GM12865 (cell line): ENCODE data around the gene HMX3.

Source experiments
- DNase-seq: peaks from one replicate; pipeline ENCODE4 v3.0.0; 2010; ENCODE audit warnings: low read depth
- H3K4me3 ChIP-seq: 2 replicates; pipeline ENCODE4 v1.5.1; 2011; ENCODE audit warnings: mild to moderate bottlenecking, low read depth, low read length, control low read depth
- TF ChIP-seq, protein P1 (sequence below): IDR thresholded peaks from 2 replicates; pipeline ENCODE4 v1.5.1; 2011; ENCODE audit warnings: low read length, control low read depth, low read depth, inconsistent platforms; ENCODE audit not compliant: insufficient read depth; ENCODE audit errors: missing control alignments

HMX3 gene

DNA sequence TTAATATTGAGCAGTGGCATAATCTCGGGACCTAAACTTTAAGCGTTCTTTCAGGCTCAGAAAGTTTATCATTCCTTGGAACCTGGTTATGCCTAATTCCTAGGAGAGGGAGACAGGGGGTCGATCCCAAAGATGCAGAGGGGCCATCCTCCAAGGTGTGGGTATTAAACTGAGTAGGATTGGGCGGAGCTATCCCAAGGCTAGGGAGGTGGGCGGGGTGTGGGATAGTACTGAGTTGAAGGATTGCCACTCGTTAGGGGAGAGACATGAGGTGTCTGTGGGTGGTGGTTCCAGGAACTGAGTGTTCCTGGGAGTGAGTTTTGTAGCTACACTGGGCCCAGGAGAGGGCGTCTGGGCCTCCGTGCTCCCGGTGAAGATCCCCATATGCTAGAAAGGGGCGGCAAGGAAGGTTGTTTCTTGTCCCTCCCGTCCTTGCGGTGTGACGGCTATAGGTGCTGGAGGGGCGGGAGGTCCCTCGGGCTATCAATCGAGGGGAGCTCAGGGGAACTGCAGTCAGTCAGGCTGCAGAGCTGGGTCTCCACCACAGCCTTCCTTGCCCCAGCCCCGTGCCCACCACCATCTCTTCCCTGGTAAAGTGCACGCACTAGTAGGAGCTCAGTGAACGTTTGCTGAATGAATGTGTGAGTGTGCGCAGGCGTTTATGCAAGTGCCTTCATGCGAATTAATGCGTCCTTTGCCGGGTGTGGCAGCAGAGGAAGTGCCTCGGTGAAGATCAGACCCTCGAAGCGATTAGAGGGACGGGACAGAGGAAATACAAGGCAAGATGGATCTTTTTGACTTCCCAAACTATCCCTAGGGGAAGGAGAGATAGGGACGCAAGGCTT is 9.1 kb downstream of the HMX3 start:
- no peak for DNase-seq
- TF ChIP-seq, protein P1, sequence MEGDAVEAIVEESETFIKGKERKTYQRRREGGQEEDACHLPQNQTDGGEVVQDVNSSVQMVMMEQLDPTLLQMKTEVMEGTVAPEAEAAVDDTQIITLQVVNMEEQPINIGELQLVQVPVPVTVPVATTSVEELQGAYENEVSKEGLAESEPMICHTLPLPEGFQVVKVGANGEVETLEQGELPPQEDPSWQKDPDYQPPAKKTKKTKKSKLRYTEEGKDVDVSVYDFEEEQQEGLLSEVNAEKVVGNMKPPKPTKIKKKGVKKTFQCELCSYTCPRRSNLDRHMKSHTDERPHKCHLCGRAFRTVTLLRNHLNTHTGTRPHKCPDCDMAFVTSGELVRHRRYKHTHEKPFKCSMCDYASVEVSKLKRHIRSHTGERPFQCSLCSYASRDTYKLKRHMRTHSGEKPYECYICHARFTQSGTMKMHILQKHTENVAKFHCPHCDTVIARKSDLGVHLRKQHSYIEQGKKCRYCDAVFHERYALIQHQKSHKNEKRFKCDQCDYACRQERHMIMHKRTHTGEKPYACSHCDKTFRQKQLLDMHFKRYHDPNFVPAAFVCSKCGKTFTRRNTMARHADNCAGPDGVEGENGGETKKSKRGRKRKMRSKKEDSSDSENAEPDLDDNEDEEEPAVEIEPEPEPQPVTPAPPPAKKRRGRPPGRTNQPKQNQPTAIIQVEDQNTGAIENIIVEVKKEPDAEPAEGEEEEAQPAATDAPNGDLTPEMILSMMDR: no peak
- H3K4me3 ChIP-seq: no peak overlapping the region

GRCh38 chr10:123145542-123146012 is 9.8 kb downstream of the HMX3 start:
- TF ChIP-seq, protein P1: no peak
- no peak overlapping the region for H3K4me3 ChIP-seq
- DNase-seq: no peak

DNA sequence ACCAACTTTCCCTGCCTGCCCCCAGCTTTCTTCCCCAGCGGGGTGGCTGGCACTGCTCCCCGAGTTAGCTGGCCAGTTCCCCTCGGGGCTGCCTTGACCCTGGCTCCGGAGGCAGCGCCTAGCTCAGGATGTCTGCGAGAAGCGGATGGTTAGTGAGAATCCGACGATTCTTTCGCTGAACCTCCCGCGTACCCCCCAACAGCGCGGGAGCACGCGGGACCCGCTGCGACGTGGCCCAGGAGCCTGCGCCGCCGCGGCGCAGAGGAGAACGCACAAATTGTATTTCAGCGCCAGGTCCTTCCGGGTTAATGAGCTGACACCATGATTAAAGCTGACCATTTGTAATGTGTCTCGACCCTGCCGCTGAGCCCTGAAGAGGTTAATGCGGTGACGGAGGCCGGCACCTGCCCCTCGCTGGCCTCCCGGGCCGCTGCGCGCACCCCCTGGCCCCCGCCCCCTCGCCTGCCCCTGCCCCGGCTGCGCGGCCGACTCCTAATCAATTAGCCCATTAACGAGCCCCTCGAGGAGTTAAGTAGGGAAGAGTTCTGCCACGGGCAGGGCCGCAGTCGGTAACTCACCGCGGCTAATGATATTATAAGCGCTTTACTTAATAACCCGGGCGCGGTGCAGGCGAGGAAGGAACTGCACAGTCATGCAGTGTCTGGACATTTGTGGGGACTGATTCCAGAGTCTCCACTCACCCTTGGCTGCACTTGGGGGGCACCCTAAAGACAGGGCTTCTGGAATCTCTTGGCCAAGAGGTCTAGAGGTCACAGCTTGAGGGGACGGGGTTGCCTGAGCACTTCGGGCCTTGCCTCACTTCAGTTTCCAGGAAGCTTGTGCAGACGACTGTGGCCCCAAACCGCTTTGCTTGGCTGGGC is 10.5 kb downstream of the HMX3 start:
- no peak for DNase-seq
- no peak overlapping the region for H3K4me3 ChIP-seq
- TF ChIP-seq, protein P1: no peak

DNA sequence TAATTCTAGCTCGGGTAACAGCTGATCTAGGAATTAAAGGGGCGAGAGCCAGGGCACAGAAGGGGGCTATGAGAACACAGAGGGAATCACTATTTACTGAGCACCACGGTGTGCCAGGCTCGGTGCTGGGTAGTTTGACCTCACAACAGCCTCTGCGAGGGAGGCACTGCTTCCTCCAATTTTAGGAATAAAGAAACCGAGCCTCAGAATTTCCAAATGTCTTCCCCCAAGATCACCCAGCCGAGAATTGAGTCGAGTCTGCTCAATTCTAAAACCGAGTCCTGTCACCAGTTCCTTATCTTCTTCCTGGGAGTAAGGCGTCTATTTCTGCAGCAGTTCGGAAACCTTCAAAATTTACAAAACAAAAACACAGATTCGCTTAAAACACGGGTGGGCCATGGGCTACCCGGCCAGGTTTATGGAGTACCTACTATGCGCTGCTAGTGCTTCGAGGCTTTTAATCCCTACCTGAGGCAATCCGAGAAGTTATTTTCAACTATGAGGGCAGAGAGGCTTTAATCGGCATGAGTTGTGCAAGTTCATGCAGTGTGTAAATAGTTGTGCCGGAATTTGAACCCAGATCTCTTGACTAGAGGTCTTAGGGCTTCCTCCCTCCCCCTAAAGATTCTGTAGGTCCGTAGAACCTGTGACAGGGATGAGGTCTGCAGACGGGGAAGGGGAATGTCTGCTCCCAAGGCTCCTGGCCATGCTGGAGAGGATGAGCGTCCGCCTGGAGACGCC is 11.3 kb downstream of the HMX3 start:
- no peak for DNase-seq
- no peak overlapping the region for H3K4me3 ChIP-seq
- TF ChIP-seq, protein P1: no peak

- DNase-seq: peak; percentile 56
- H3K4me3 ChIP-seq: peak within 1 kb of the TSS; percentile 34
- TF ChIP-seq, protein P1: no peak
Observed at GRCh38 chr10:123147635-123148413, 12.1 kb downstream of the HMX3 start, which contains the start of gene HMX2. TSS of gene HMX2 (plus strand) at chr10:123148136. CDS start at chr10:123148379, 243 bp downstream.
